Fibroblast of lung (primary cell): ENCODE measurements around the gene C16orf96. TPM values are rescaled to one million over a fixed set of nuclear protein-coding genes. Genes with fewer than 3 reads are reported as not detected.

Experiments
- DNase-seq, 2 donors: peaks; one replicate each; pipeline versions ENCODE4 v3.0.0 to v3.0.0-alpha.2; 2010; ENCODE audit warnings: low read depth in 2 of 2
- H2AFZ ChIP-seq: 2 replicates; pipeline ENCODE4 v1.5.1; 2012; ENCODE audit warnings: low read length, control low read depth, inconsistent platforms
- H3K27ac ChIP-seq: 2 replicates; pipeline ENCODE4 v1.5.1; 2011; ENCODE audit warnings: low read length, control low read depth; ENCODE audit not compliant: insufficient read depth
- H3K27me3 ChIP-seq: 2 replicates; pipeline ENCODE4 v1.5.1; 2011; ENCODE audit warnings: mild to moderate bottlenecking, low read length; ENCODE audit not compliant: control insufficient read depth, insufficient read depth
- H3K36me3 ChIP-seq: 2 replicates; pipeline ENCODE4 v1.5.1; 2011; ENCODE audit warnings: low read length; ENCODE audit not compliant: control insufficient read depth, insufficient read depth
- H3K4me1 ChIP-seq: 2 replicates; pipeline ENCODE4 v1.5.1; 2011; ENCODE audit warnings: low read length; ENCODE audit not compliant: control insufficient read depth, insufficient read depth; ENCODE audit errors: extremely low read depth
- H3K4me2 ChIP-seq: 2 replicates; pipeline ENCODE4 v1.5.1; 2011; ENCODE audit warnings: low read length, control low read depth; ENCODE audit not compliant: insufficient read depth; ENCODE audit errors: extremely low read depth
- H3K4me3 ChIP-seq, 4 experiments: fragments of 200-600 bp in 1 of 4; sonication (generic) in 1 of 4; replicated peaks in 1 of 4; 2 replicates each; pipeline ENCODE4 v1.5.1; 2011 to 2016; ENCODE audit warnings: low read length in 4 of 4, low read depth in 3 of 4, mild to moderate bottlenecking in 3 of 4, control low read depth in 2 of 4, inconsistent platforms in 1 of 4, mixed read lengths in 1 of 4; ENCODE audit not compliant: insufficient read depth in 1 of 4; ENCODE audit errors: control extremely low read depth in 1 of 4
- H3K79me2 ChIP-seq: 2 replicates; pipeline ENCODE4 v1.5.1; 2012; ENCODE audit warnings: mild to moderate bottlenecking, low read length, inconsistent platforms; ENCODE audit not compliant: control insufficient read depth, insufficient read depth
- H3K9ac ChIP-seq: 2 replicates; pipeline ENCODE4 v1.5.1; 2011; ENCODE audit warnings: mild to moderate bottlenecking, low read length, control low read depth; ENCODE audit not compliant: insufficient read depth
- H3K9me3 ChIP-seq: 2 replicates; pipeline ENCODE4 v1.5.1; 2012; ENCODE audit warnings: low read depth, low read length; ENCODE audit not compliant: control insufficient read depth, insufficient read depth
- H4K20me1 ChIP-seq: 2 replicates; pipeline ENCODE4 v1.5.1; 2011; ENCODE audit warnings: low read length; ENCODE audit not compliant: control insufficient read depth, insufficient read depth; ENCODE audit errors: extremely low read depth
- EZH2 ChIP-seq: IDR thresholded peaks from 2 replicates; pipeline ENCODE4 v1.5.1; 2012; ENCODE audit warnings: low read length, control low read depth, mild to moderate bottlenecking; ENCODE audit errors: missing control alignments
- polyA plus RNA-seq, 2 donors: library from polyadenylated mRNA; depleted of rRNA in 1 of 2; stranded (reverse) in 1 of 2; unstranded in 1 of 2; fragments of >200 nt; gene quantifications; 2 replicates each; pipeline ENCODE4 v1.2.1, GENCODE V29; 2011 to 2012; ENCODE audit warnings: missing spikeins in 1 of 2
- total RNA-seq: library from RNA; depleted of rRNA; stranded (reverse); fragments of >200 nt; gene quantifications from 2 replicates; pipeline ENCODE4 v1.2.1, GENCODE V29; 2014
- TF ChIP-seq, protein P1 (sequence below), 2 donors: IDR thresholded peaks in 1 of 2; conservative IDR thresholded peaks in 1 of 2; 1 replicate in 1 of 2; 2 replicates in 1 of 2; pipeline ENCODE4 v1.5.1; 2011 to 2012; ENCODE audit warnings: low read length in 2 of 2, control low read depth in 1 of 2, inconsistent platforms in 1 of 2, low read depth in 1 of 2, mild to moderate bottlenecking in 1 of 2

Gene C16orf96
- total and polyA plus RNA-seq, 2 donors (not counting 1 experiment from before 2014, with no cell fraction given) = under 0.01 TPM; not detected in 1

DNA sequence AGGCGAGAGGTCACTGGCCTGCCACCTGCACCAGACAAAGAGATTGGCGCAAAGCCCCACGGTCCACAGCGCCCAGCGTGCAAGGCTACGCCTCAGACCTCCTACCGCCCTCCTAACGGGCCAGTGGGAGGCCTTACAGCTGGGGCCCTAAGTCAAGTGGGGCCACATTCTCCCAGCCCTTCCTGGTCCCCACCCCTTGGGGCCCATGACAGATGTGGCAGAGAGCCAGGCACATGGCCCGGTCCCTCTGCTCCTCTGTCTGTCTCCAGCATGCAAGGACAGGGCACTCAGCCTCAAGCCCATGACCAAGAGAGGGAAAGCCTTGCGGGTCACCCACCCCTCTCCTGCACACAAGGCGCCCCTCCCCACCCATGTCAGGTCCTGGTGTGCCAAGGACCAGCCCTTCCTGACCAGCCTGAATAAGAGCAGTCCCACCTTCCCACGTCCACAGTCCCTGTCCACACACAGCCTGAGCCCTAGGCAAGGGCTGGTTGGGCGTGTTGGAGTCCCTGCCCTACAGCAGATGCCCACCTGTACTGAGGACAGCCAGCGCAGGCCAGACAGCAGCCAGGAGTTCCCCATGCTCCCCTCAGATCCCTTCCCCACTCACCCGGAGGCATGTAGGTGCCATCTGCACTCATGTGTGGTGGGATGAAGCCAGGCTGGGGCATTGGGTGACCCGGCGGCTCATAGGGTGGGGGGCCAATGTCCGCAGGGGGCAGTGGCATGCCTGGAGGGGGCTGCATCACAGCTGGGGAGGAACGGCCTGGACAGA is 42.9 kb upstream of the C16orf96 start:
- no peak overlapping the region for H3K27ac ChIP-seq
- H3K4me1 ChIP-seq = no peaks in the 10 kb centered on the region
- H3K36me3 ChIP-seq = peaks cover 20% of the 10 kb centered on the region
- no peak overlapping the region for H3K9ac ChIP-seq
- H3K4me2 ChIP-seq = no peak overlapping the region
- no peak overlapping the region for H2AFZ ChIP-seq
- H3K27me3 ChIP-seq = no peaks in the 10 kb centered on the region
- H3K79me2 ChIP-seq = no peaks in the 10 kb centered on the region
- no peak for DNase-seq
- H4K20me1 ChIP-seq = no peaks in the 10 kb centered on the region
- no peak for TF ChIP-seq EZH2
- TF ChIP-seq, protein P1, sequence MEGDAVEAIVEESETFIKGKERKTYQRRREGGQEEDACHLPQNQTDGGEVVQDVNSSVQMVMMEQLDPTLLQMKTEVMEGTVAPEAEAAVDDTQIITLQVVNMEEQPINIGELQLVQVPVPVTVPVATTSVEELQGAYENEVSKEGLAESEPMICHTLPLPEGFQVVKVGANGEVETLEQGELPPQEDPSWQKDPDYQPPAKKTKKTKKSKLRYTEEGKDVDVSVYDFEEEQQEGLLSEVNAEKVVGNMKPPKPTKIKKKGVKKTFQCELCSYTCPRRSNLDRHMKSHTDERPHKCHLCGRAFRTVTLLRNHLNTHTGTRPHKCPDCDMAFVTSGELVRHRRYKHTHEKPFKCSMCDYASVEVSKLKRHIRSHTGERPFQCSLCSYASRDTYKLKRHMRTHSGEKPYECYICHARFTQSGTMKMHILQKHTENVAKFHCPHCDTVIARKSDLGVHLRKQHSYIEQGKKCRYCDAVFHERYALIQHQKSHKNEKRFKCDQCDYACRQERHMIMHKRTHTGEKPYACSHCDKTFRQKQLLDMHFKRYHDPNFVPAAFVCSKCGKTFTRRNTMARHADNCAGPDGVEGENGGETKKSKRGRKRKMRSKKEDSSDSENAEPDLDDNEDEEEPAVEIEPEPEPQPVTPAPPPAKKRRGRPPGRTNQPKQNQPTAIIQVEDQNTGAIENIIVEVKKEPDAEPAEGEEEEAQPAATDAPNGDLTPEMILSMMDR (conservative IDR thresholded peaks at IDR 0.05 in 1 of 2, IDR thresholded peaks at IDR 0.05 in 1 of 2; ENCODE audit: low read depth in 1 of 2, low read length in 2 of 2) = no peak
- H3K4me3 ChIP-seq = no peak overlapping the region
- no peaks in the 10 kb centered on the region for H3K9me3 ChIP-seq

DNA sequence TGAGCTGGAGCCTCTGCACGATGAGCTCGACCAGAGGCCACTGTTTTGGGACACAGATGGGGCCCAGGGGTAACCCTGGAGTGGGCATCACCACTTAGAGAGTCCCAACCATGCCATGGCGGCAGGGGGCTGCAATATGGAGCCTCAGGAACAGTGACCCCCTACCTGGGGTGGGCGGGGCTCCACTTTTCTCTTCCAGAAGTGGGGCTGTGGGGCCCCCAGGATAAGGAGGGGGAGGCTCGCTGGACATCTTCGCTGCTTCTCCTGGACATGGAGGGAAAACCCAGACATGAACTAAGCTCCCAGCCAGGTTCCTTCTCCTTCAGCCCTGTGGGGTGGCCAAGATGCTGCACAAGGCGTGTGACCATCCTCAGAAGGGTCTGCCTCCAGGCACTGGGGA is 42.3 kb upstream of the C16orf96 start:
- Histone ChIP-seq H3K27me3 (no peaks in the 10 kb centered on the region), H3K9ac (no peak overlapping the region), H3K4me2 (no peak overlapping the region), H2AFZ (no peak overlapping the region), H3K4me1 (no peaks in the 10 kb centered on the region), H3K9me3 (no peaks in the 10 kb centered on the region), H3K79me2 (no peaks in the 10 kb centered on the region), H3K4me3 (no peak overlapping the region), H3K36me3 (peaks cover 20% of the 10 kb centered on the region), H4K20me1 (no peaks in the 10 kb centered on the region), H3K27ac (no peak overlapping the region)
- TF ChIP-seq, protein P1 (conservative IDR thresholded peaks at IDR 0.05 in 1 of 2, IDR thresholded peaks at IDR 0.05 in 1 of 2; ENCODE audit: low read depth in 1 of 2, low read length in 2 of 2) = no peak
- TF ChIP-seq EZH2 = no peak
- no peak for DNase-seq

DNA sequence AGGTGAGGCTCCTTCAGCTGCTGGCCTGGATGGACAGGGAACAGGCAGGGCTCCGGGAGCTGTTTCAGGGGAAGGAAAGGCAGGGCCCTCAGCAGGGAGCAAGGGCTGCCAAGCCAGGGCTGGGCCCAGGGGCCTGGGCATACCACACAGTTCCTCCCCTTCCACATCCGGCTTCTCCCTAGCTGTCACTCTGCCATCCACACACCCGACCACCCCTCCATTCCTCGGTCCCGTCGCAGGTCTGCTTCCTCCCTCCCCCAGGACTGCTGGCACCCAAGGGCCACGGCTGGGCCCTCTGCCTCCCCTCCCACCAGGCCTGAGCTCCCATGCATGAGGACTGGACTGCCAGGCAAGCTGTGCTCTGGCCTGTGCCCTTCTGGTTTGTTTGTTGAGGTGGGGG is 41.5 kb upstream of the C16orf96 start:
- Histone ChIP-seq H3K4me2 (no peak overlapping the region), H3K9me3 (no peaks in the 10 kb centered on the region), H3K79me2 (no peaks in the 10 kb centered on the region), H3K4me1 (no peaks in the 10 kb centered on the region), H2AFZ (no peak overlapping the region), H3K27me3 (no peaks in the 10 kb centered on the region), H3K36me3 (peaks cover 17% of the 10 kb centered on the region), H3K27ac (no peak overlapping the region), H3K9ac (no peak overlapping the region), H4K20me1 (no peaks in the 10 kb centered on the region), H3K4me3 (no peak overlapping the region)
- TF ChIP-seq, protein P1 (conservative IDR thresholded peaks at IDR 0.05 in 1 of 2, IDR thresholded peaks at IDR 0.05 in 1 of 2; ENCODE audit: low read depth in 1 of 2, low read length in 2 of 2) = no peak
- no peak for TF ChIP-seq EZH2
- no peak for DNase-seq
